ENCODE measurements around the gene MAPKAP1.

DNA sequence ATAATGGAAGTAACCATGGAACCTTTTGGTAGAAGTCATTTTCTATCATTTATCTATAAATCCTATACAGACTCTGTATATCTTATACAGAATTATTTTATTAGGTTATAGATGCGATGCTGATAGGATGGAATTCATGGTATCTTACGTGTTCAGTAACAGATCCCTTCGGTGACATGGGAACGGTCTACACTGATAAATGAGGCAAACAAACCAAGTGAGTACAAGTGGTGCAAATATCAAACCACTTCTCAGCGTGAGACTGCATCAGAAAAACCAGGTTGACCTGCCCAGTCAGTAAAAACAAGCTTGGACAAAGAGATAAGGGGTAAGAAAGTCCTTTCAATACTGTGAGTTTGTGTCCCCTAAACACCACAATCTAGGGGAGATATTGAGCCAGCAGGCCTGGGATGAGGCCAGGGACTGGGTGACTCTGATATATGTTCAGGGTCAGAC lies 229.9 kb downstream of the MAPKAP1 start:
- no peak for TF ChIP-seq CTCF (IDR thresholded peaks at IDR 0.05; ENCODE audit: borderline replicate concordance, extremely low read depth, low read length, poor library complexity, severe bottlenecking)
- TF ChIP-seq EZH2 (IDR thresholded peaks at IDR 0.05; ENCODE audit: borderline replicate concordance, low read depth, low read length, severe bottlenecking) = no peak

Data from DND-41 (cell line).